ENCODE measurements around the gene CPAMD8.
"Not testable (repeated sequence)": the region's sequence is repeated elsewhere in the genome, so short reads cannot be mapped to it uniquely, and the experiment has no call there.

CPAMD8 gene

DNA sequence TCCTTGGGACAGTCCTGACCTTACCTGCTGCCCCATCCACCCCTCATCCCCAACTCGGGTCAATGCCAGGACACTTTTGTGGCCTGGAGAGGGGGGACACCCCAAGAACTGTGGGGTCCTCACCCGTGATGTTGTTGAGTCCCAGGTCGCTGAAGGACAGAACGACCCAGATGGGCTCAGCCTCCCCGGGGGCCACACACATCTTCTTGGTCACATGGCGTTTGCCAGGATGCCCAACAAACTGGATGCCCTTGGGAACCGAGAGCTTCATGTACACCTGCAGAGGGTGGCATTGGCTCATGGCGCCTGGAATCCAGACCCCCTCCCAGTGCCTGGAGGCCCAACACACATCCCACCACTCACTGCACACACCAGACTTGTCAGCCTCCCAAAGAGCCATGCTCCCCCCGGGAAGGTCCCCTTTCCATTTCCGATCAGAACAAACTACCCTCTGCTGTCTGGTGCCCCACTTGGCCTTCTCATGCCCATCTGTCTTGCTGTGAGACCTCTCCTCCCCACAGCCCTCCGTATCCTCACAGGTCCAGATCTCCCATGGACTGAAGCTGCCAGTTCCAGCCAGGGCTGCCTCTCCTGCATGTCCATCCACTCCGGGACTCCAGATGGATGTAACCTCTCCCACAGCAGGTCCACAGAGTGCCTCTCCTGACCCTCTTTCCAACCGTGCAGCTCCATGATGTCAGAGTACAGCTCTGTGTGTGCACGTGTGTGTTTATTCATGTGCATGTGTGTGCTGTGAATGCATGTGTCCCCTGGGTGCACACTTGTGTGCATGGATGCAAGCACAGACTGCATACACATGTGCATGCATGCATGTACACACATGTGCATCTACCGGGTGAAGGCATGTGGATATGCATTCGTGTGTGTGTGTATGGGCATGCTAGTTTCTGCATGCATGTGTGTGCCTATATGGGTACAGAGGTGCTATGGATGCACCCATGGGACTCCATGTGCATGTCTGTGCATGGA, 79.4 kb downstream of the CPAMD8 start:
- DNase-seq (ENCODE audit: low read depth): no peak

DNA sequence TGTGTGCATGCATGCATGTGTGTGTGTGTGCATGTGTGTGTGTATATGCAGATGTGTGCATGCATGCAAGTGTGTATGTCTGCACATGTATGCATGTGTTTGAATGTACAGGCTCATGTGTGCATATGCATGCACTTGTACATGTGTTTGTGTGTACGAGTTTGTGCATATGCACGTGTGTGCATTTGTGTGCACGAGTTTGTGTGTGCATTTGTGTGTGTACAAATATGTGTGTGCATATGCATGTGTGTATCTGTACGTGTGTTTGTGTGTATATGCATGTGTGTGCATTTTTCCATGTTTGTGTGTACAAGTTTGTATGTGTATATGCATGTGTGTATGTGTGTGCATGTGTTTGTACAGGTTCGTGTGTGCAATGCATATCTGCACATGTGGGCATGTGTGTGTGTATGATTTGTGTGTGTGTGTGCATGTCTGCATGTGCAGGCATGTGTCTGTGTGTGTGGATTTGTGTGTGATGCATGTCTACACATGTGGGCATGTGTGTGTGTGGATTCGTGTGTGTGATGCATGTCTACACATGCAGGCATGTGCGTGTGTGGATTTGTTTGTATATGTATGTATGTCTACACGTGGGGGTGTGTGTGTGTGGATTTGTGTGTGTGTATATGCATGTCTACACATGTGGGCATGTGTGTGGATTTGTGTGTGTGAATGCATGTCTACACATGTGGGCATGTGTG, 80.7 kb downstream of the CPAMD8 start:
- no peak for DNase-seq (ENCODE audit: low read depth)

DNA sequence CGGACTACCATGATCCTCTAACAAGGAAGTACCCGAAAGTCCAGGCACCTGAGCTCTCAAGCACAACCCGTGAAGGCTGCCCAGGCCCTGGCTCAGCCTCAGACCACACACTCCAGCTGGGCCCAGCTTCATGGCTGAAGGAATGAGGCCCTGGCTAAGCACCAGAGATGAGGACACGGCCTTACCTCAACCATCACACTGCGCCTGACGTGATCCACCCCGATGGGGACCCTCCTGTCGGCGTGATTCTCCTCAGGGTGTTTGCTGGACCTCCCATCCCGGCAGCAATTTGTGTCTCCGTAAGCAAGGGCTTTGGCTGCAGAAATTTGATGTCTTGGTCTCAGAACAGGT, 81.3 kb downstream of the CPAMD8 start:
- DNase-seq (ENCODE audit: low read depth): no peak

DNA sequence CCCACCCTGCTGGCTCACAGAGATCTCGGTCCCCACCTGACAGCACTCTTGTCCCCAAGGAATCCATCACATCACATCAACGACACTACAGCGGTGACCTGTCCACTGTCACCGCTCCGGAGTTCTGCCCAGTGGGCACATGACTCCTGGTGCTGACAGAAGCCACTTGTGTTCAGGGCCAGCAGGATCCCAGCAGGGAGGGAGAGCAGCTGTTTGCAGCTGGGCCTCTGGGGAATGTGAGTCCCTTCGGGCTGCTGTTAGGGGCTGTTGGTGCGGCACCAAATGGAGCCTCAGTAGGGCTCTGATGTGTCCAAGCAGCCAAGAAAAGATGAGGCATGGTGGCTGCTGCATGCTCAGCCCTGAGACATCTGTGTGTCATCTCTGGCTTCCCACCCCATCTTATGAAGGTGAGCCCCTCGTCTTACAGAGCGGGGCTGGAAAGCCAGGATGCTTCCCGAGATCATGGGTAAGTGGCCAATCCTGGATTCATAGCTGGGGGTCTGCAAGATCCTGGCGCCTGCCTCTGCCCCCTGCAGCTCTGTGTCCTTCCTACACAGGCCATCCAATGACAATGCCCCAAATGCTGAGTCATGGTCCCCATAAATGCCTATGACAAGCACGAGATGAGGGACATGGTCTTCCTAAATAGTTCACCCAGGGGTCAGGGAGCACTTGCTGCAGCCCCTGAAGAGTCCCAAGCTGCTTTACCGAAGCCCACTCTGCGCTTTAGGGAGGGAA, 81.8 kb downstream of the CPAMD8 start:
- DNase-seq (ENCODE audit: low read depth): no peak

DNA sequence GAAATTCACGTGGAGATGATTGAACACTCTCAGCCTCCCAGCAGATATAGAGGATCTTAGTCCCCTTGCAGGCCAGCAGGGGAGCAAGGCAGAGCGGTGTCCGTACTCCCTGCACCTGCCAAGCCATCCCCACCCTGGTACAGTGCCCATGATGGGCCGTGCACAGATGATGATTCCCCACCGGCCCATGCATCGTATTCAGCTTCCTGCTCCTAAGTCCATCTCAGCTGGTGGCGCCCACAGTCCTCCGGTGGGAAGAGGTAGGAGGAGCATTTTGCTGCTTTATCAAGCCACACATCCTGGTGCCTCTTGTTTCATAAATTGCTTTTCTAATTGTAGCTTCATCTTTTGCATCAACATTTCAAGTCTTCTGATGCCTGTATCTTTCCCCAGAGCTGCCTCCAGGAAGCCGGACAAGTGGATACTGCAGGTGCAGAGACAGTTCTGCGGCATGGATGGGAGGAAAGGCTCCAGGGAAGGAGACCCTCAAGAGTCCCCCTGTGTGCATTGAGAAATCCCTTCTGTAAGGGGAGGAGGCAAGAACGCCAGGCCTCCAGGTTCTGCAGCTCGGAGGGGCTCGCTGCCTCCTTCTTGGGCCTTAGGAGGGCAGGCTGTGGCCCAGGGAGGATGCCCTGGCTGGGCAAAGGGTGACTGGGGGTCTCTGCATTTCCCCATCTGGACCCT, 82.5 kb downstream of the CPAMD8 start:
- DNase-seq (ENCODE audit: low read depth): no peak

DNA sequence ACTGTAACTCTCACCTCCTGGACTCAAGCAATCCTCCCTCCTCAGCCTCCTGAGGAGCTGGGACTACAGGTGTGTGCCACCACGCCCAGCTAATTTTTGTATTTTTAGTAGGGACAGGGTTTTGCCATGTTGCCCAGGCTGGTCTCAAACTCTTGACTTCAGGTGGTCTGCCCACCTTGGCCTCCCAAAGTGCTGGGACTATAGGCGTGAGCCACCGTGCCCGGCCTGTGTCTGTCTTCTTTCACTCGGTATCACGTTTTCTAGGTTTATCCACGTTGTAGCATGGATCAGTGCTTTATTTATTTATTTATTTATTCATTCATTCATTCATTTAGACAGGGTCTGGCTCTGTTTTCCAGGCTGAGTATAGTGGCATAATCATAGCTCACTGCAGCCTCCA, 83.5 kb downstream of the CPAMD8 start:
- not testable (repeated sequence) for DNase-seq (ENCODE audit: low read depth)

DNA sequence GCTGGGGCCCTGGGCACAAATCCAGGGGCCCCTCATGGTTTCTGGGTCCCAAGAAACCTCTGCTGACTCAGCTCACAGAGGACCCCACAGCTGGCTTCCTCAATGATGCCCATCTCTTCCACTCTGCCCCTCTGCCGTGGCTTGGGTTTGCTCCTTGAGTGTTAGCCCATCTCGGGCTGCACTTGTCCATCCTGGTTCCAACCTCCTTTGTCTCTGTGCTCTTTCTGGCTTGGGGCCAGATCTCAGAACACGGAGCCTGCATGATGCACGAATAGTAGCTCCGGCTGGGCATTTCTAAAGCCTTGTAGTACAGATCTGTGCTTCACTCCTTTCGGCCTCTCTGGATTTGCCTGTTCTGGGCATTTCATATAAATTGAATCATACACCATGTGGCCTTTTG, 84.0 kb downstream of the CPAMD8 start:
- no peak for DNase-seq (ENCODE audit: low read depth)

DNA sequence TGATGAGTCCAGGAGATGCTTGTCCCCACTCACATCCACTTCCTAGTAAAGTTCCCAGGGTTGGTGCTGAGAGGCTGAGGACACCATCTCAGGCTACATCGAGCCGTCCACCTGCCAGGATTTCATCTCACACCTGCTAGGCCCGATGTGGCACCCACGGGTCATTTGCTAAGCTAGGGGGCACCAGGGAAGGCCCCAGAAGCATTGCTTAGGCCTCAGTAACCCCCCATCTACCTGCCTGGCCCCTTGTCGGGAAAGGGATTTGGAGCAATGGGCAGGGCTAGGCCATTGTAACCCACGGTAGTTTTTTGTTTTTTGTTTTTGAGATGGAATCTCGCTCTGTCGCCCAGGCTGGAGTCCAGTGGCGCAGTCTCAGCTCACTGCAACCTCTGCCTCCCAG, 86.0 kb downstream of the CPAMD8 start:
- no peak for DNase-seq (ENCODE audit: low read depth)

DNA sequence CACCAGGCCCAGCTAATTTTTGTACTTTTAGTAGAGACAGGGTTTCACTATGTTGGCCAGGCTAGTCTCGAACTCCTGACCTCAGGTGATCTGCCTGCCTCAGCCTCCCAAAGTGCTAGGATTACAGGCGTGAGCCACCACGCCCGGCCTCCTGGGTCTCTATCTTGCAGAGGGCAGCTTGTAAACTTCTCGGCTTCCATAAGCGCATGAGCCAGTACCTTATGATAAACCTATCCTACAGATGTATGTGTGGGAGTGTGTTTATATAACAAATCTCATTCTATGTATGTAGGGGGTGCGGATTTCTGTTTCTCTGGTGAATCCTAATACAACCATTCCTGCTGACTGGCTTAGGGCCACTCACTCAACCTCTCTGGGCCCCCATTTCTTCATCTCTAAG, 86.5 kb downstream of the CPAMD8 start:
- not testable (repeated sequence) for DNase-seq (ENCODE audit: low read depth)

DNA sequence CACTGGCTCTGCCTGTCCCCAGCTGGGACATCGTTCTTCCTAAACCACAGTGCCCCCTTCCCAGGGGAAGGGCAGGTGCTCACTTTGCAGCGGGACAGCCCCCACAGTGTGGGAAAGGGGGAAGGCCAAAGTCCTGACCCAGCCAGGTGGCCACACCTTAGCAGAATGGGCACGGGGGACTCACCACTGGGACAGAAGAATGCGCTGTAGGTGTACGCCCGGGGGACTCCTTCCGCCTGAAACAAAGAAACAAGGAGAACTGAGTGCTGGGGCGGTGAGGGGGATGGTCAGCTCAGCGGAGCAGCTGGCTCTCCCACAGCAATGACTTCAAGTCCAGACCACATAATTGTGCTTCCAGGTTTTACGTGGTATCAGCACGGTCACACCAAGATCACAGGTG, 88.4 kb downstream of the CPAMD8 start:
- DNase-seq (ENCODE audit: low read depth): no peak

DNA sequence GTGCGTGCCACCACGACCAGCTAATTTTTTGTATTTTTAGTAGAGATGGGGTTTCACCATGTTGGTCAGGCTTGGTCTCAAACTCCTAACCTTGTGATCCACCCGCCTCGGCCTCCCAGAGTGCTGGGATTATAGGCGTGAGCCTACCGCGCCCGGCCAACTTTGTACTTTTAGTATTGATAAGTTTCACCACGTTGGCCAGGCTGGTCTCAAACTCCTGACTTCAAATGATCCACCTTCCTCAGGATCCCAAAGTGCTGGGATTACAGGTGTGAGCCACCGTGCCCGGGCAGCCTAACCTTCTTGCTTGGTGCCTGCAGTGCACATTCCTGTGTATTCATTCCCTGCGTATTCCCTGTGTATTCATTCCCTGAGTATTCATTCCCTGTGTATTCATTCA, 88.8 kb downstream of the CPAMD8 start:
- DNase-seq (ENCODE audit: low read depth): not testable (repeated sequence)

DNA sequence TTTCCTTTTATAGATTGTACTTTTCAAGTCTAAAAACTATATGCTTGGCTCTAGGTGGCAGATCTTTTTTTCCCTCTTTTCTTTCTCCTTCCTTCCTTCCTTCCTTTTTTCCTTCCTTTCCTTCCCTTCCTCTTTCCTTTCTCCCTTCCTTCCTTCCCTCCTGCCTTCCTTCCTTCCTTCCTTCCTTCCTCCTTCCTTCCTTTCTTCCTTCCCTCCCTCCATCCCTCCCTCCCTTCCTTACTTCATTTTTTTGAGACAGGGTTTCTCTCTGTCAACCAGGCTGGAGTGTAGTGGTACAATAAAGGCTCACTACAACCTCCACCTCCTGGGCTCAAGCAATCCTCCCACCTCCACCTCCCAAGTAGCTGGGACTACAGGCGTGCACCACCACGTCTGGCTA, 89.7 kb downstream of the CPAMD8 start:
- no peak for DNase-seq (ENCODE audit: low read depth)

DNA sequence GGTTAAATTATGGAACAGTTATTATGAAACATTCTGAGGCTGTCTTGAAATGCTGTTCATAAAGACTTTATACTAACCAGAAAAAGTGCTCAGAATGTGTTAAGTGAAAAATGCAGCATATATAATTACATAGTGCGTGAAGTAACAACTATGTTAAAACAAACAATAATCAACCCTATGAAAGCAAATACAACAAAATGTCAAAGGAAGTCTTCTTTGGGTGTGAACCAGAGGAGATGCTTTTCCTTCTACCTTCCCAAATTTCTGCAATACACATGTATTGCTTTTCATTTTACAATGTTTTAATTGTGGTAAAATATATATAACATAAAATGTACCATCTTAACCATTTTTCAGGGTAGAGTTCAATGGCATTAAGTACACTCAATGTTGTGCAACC, 92.1 kb downstream of the CPAMD8 start:
- no peak for DNase-seq (ENCODE audit: low read depth)

DNA sequence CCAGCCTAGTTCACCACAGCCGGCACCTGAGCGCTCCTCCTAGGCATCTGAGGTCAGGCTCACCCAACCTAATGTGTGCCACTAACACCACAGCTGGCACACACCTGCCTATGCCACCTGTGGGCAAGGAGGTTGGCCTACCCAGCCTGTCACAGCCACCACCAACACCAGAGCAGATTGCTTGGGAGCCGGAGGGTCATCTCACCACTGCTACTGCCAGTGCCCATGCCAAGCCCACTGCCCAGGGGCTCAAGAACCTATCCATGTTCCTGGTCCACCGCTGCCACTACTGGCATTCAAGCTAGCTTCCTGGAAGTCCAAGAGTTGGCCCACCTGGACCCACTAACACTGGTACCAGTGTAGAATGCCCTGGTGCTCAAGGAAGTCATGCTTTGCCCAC, 95.3 kb downstream of the CPAMD8 start:
- no peak for DNase-seq (ENCODE audit: low read depth)

DNA sequence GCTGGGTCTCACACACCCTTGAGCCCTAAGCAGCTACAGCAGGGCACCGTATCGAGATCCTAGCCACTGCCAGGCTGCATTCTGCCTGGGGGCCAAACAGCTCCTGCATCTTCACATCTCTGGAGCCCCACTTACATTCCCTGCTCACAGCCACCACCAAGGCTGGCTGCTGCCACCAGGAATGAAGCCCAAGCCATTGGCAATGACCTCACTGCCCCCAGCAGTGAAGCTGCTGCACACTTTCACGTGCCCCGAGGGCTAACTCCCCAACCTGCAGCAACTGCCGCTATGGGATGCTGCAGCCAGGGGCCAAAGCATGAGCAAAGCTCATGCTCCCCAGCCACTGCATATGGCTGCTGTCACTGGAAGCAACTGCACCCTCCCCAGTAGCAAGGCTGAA, 95.9 kb downstream of the CPAMD8 start:
- no peak for DNase-seq (ENCODE audit: low read depth)

DNA sequence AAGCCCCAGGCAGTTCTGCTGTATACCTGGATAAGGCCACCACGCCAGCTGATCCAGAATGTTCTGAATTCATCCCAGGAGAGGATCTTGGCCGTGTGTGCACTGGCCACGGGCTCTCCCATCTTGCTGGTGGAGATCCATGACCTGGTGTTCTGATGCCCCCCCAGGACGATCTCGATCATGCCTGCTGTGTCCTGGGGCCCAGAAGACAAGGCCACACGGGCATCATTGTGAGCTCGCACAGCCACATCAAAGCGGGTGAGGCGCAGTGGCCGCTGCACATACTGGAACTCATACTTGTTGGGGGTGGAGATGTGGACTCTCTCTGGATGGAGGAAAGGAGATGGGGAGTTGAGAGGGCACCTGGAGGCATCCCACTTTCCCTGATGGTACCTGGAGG, 97.7 kb downstream of the CPAMD8 start:
- no peak for DNase-seq (ENCODE audit: low read depth)

DNA sequence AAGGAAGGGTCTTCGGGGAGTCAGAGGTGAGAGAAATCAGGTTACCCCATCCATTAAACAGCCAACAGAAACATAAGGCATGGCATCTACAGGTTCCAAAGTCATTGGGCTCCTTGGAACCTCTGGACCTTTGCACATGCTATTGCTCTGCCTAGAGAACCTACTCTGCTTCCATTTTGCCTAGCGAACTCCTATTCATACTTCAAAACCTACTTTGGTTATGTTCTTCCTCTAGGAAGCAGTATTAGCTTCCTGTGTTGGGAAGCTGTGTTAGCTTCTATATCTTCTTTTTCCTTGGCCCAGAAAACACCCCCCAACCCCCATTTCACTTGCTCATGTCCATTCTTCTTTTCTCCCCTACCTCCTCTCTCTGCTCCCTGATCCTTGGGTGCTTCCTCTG, 98.3 kb downstream of the CPAMD8 start:
- no peak for DNase-seq (ENCODE audit: low read depth)

DNA sequence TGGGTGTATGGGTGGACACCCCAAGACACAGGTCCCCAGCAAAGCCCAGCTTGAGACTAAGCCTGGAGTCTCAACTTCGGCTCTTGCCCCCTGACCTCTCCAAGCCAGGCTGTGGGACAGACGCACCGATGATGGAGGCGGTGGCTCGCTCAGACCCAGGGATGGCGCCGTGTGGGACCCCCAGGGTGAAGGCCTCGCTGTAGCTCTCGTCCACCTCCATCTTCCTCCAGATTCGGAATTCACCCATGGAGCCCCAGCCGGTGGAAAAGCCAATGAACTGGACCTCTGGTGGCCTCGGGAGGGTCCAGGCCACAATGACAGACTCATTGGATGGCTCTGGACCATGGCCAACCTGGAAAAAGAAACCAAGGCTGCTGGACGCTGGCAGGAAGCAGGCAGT, 98.7 kb downstream of the CPAMD8 start:
- DNase-seq (ENCODE audit: low read depth): no peak

DNA sequence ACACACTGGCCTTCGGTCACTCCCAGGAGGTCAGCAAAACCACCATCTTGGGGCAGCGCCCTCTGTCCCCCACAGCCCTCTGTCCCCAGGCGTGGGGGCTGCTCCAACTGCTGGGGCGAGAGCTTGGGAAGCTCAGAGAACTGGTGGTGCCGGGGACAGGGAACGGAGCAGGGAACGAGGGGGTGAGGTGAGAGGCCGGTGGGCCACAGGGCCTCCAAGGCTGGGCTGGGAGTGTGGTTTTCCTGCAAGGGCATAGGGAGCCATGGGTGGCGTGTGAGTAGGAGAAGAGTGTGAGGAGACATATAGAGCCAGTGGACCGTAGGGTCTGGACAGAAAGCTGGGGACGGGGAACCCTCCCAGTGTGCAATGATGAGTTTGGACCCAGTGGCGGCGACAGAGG, 103.7 kb downstream of the CPAMD8 start:
- no peak for DNase-seq (ENCODE audit: low read depth)

DNA sequence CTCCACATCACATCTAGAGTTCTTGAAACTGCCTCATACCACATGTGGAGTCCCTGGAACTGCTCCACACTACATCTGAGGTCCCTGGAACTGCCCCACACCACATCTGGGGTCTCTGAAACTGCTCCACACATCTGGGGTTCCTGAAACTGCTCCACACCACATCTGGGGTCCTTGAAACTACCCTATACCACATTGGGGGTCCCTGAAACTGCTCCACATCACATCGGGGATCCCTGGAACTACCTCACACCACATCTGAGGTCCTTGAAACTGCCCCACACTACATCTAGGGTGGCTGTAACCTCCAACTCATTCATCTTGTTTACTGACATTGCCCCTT, 104.0 kb downstream of the CPAMD8 start:
- DNase-seq (ENCODE audit: low read depth): no peak

DNA sequence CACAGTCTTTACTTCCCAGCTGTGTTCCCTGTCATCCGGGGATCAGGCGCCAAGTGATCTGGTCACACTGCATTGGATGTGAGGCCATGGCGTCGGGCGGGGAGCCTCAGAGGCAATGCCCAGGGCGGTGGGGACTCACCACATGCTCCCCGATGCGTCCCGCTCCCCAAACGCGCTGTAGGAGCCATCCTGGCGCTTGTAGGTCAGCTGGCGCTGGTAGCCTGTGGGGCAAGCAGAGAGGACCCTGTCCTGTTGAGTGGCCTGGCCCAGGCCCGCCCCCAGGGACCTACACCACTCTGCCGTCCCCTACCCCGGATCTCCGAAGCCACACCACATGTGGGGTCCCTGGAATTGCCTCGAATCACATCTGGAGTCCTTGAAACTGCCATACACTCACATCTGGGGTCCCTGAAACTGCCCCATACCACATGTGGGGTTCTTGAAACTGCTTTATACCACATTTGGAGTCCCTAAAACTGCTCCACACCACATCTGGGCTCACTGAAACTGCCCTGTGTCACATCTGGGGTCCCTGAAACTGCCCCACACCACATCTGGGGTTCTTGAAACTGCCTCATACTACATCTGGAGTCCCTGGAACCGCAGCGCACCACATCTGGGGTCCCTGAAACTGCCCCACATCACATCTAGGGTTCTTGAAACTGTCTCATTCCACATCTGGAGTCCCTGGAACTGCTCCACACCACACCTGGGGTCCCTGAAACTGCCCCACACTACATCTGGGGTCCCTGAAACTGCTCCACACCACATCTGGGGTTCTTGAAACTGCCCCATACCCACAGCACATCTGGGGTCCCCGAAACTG, 104.6 kb downstream of the CPAMD8 start:
- DNase-seq (ENCODE audit: low read depth): no peak

All from HS-5 (cell line).